Colon (tissue), 2 donors: ENCODE measurements around the gene IPO13.

ENCODE experiments used
- FAIRE-seq: peaks from 2 replicates; lab custom pipeline; 2012; peaks lifted over from hg19 to GRCh38; lab: Jason Lieb, UNC
- donor health status: control.
- donor health status: control.

The IPO13 gene, protein sequence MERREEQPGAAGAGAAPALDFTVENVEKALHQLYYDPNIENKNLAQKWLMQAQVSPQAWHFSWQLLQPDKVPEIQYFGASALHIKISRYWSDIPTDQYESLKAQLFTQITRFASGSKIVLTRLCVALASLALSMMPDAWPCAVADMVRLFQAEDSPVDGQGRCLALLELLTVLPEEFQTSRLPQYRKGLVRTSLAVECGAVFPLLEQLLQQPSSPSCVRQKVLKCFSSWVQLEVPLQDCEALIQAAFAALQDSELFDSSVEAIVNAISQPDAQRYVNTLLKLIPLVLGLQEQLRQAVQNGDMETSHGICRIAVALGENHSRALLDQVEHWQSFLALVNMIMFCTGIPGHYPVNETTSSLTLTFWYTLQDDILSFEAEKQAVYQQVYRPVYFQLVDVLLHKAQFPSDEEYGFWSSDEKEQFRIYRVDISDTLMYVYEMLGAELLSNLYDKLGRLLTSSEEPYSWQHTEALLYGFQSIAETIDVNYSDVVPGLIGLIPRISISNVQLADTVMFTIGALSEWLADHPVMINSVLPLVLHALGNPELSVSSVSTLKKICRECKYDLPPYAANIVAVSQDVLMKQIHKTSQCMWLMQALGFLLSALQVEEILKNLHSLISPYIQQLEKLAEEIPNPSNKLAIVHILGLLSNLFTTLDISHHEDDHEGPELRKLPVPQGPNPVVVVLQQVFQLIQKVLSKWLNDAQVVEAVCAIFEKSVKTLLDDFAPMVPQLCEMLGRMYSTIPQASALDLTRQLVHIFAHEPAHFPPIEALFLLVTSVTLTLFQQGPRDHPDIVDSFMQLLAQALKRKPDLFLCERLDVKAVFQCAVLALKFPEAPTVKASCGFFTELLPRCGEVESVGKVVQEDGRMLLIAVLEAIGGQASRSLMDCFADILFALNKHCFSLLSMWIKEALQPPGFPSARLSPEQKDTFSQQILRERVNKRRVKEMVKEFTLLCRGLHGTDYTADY

GRCh38 chr1:43946236-43947060 is at the start of gene IPO13:
IPO13 (plus strand) TSS chr1:43946950; CDS start chr1:43947601, 651 bp downstream.
- no peak for FAIRE-seq

- FAIRE-seq: no peak
Measured at GRCh38 chr1:43898981-43899380, 47.8 kb upstream of the IPO13 start.

DNA sequence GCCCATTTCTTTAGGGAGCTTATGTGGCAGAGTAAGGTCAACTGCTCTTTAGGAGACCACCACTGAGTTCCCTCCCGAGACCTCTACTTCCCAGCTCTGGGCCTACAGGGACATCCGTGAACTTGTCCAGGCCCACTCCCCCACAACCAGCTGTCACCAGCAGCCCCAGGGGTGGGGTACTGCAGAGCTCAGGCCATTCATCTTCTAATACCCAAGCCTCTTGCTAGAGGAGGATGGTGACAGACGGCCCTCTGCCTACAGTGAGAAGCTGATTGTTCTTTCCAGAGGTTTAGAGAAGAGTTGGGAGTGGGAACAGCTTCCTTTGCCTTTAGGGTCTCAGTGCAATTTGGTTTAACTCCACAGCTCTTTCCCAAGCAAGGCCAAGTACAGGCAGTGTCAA is 46.4 kb upstream of the IPO13 start:
- FAIRE-seq: no peak

DNA sequence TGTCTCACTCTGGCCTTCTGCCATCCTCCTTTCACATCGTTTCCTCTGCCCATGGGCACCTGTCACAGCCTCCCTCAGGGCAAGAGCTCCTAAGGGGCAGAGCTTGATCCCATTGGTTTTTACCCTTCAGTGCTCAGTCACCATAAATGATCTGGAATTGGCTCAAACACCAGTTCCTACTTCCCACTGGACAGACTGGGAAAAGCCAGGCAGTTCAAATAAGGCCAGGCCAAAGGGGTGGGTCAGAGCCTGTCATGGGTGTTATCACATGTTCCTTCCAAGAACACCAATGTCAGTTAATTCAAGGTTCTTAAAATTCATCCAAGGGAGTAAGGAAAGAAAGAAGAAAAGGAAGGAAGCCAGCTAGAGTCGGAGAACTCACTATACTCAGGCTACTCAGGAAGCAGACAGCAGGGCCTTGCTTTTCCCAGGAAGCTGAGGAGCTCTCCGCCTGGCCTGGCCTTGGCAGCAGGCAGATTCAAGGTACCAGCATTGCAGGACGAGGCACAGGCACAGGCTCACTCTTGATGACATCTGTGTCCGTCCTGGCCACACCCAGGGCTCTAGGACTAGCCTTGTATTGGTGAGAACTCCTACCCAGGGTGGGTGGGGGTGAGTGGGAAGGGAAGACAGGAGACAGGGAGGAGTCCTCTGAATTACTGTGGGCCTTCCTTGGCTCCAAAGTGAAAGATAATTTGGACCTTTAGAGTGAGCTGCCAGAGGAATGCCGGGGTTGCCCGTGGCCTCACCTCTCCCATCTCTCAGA is 45.4 kb upstream of the IPO13 start:
- FAIRE-seq: no peak

DNA sequence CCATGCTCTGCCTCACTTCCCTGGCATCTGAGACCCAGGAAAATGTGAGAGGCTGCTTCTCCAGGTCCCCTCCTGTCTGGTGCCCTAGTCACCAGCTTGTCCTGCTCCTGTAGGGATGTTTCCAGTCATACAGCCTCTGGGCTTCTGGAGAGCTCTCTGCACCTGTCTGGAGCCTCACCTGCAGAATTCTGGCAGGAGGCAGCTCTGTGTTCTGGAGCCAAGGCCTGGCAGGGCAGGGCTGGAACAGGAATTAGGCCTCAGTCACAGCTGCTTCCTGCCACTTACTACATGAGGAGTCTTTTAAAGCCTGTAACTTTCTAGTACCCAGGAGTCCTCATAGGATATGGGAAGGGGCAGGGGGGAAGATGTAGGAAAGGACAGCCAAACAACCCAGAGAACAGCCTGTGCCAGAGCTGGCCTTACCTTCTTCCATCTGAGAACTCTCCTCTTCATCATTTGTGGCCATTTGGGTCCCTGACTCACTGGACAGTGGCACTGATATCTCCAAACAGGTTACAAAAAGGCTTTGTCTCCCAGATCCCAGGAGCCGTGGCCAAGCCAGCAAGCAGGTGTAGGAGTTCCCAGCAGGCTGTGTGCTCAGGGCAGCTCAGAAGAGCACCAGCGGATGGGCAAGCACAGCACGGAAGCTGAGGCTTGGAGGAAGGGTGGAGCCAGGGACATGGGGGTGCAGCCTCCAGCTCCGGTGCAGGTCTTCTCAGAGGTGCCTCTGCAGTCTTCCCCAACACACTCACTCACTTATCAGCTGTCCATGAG is 44.5 kb upstream of the IPO13 start:
- no peak for FAIRE-seq

DNA sequence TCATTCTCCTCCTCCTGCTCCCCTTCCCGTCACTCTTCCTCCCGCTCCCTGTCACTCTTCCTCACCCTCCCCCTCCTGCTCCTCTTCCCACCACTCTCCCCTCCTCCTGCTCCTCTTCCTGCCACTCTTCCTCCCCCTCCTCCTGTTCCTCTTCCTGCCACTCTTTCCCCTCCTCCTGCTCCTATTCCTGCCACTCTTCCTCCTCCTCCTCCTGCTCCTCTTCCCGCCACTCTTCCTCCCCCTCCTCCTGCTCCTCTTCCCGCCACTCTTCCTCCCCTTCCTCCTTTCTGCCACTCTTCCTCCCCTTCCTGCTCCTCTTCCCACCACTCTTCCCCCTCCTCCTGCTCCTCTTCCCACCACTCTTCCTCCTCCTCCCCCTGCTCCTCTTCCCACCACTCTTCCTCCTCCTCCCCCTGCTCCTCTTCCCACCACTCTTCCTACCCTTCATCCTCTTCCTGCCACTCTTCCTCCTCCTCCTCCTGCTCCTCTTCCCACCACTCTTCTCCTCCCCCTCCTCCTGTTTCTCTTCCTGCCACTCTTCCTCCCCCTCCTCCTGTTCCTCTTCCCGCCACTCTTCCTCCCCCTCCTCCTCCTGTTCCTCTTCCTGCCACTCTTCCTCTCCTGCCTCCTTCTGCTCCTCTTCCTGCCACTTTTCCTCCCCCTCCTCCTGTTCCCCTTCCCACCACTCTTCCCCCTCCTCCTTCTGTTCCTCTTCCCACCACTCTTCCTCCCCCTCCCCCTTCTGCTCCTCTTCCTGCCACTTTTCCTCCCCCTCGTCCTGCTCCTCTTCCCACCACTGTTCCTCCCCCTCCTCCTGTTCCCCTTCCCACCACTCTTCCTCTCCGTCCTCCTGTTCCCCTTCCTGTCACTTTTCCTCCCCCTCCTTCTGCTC is 41.8 kb upstream of the IPO13 start:
- FAIRE-seq: no peak

DNA sequence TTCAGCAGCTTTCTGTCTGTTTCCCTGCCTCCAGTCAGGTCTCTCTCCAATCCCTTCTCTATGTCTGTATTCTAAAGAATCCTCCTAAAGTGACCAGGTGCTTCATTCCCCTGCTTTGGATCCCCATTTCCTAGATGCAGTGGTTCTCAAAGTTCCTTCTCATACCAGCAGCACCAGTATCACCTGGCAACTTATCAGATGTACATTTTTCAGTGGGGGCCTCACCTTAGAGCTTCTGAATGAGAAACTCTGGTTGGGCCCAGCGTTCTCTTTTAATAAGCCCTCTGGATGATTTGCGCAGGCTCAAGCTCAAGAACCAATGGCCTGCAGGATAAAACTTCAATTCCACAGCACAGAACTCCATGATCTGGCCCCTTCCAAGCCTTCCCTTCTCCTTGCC is 38.5 kb upstream of the IPO13 start:
- FAIRE-seq: no peak

DNA sequence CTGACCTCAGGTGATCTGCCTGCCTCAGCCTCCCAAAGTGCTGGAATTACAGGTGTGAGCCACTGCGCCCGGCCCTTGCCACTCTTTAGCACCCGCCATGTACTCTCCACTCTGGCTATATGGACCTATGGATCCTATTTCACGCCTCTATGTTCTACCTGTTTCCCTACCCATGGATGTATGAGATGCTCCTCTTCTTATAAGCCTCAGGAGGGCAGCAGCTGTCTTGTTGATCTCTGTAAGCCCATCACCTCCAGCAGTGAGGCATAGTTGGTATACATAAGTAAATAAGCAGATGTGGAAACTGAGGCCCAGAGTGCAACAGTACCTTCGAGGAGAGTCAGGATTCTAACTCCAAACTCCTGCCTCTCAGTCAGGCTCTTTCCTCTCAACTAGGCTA is 37.9 kb upstream of the IPO13 start:
- FAIRE-seq: no peak

DNA sequence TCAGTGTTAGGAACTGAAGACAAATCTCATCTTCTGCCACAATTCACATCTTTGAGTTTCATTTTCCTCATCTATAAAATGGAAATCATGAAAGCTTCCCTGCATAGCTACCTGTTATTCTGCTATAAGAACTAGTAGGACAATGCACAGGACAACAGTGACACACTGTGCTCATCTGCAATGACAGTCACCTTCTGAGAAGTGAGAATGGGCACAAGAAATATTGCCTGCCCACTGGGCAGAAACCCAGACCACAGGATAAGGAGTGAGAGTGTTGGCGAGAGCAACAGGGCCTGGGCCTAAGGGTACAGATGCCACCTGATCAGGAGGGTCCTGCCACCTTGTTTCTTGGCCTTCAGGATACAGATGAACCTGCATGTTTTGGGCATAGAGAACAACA is 36.4 kb upstream of the IPO13 start:
- no peak for FAIRE-seq

DNA sequence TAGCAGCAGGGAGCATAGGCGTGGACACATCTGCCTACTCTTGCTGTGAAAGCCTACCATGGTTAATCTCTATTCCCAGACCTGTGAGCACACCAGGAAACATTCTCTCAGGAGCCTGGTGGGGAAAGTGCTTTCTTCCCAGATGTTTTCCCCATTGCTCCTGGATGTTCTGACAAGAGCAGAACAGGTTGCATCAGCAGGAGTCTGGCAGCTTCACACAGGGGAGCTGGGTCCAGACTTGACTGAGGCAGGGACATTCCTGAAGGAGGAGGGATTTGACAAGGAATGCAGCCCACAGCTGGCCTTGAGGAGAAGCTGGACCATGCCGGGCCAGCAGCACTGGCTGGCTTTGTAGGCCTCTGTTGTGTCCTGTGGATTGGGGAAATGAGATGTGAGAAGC is 34.1 kb upstream of the IPO13 start:
- no peak for FAIRE-seq

DNA sequence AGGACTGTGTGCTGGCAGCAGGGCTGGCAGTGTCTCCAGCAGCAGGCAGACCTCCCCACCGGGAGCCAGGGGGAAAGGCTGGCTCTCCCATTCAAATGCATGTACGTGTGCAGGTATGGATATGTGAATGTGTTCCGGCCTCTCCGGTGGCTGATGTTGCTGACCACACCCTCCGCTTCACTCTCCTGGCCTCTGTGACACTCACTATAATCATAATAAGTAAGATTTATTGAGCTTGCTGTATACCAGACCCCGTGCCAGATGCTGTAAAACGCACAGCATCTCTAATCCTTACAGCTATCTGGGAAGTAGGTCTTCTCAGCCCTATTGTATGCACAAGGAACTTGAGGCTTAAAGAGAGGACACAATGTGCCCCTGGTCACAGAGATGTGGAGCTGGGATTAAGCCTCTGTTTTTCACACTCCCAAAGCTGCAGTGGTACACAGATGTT is 33.7 kb upstream of the IPO13 start:
- no peak for FAIRE-seq

DNA sequence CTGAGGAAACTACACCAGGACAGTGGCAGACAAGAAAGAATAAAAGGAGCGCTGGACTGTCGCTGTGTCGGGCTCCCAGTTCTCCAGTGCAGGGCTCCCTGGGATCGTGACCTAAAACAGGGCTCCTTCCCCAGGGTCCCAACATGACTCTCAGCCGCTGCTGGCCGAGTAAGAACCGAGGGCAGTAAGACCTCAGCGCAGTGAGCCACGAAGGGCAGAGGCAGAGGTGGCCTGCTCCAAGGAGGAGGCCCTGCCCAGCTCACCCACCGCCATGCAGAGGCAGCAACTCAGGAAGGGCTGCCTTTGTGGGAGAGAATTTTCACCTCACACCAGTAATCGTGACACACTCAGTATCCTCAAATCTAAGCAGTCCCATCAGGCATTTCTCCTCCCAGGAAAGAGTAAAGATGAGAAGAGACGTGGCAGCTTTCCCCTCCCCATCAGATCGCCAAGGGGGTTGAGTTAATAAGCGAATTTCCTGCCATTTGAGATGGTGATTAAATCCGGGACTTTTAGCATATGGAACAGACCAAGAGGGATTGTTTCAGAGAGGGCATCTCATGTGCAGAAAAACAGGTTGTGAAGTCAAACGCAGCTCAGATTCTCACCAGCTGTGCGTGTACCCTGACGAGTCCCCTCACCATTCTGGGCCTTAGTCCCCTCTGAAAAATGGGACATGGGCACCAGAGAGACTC is 32.9 kb upstream of the IPO13 start:
- no peak for FAIRE-seq

DNA sequence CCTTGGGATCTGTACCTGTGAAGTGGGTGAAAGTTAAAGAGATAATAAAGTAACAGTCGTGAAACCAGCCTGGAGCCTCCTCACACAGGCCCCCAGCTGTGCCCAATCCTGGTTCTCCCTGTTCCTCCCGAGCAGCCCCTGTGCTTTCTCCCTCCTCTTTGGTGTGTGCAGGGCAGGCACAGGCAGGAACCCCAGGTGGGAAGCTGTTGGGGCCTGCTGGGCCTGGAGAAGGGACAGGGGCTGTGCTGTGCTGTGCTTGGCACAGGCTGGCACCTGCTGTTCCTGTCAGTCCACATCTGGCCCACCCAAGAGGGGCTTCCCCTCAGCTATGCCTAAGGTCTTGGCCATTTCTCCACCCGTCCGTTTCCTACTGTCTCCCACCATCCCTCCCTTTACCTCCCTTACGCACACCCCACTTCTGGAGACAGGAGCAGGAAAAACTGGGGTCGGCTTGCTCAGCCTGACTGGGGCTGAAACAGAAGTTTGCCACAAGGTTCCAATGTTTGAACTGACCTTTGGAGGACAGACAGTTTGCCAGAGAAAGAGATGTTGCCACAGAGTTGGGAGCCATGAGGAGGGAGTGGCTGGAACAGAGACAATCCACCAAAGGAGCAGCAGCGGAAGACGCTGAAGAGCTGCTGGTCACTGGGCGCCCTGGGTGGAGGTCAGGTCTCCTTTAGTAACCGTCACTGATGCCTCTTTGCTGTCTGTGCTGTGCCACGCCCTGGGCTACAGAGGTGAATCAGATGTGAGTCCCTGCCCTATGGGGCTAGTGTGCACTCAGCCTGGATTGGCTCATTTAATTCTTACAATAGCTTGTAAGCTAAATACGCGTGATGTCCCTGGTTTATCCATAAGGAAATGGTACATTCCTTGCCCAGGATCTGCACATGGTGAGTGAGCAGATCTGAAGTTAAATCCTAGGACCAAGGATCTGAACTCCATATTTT is 31.9 kb upstream of the IPO13 start:
- no peak for FAIRE-seq

- FAIRE-seq: no peak
Measured at GRCh38 chr1:43919906-43920305, 26.8 kb upstream of the IPO13 start.

DNA sequence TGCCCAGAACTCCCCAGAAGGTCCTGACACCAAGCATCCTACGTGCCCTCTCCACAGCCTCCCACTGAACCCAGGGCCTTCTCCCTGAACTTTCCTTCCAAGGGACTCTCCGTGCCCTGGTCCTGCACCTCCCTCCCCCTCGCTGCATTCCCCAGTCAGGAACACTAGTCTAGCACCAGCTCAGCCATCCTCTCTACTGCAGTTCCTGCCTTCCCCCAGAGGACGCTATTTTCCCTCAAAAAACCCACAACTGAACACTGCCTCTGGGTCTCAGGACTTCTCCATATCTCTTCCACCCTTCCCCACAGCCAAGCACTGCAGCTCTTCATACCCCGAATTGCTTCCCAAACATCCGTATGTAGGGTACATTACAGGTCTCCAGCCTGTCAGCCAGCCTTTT is 25.7 kb upstream of the IPO13 start:
- no peak for FAIRE-seq

GRCh38 chr1:43924516-43924915 is 22.2 kb upstream of the IPO13 start:
- FAIRE-seq: no peak

- FAIRE-seq: no peak
Measured at GRCh38 chr1:43925846-43926245, 20.9 kb upstream of the IPO13 start.
